ENCODE results near the gene BTG1.
A peak's percentile ranks its signal among the peaks of the same experiment; 100 is the strongest.
"Not testable (repeated sequence)": the region's sequence is repeated elsewhere in the genome, so short reads cannot be mapped to it uniquely, and the experiment has no call there.

BTG1 gene

GRCh38 chr12:92147491-92147890, 1.8 kb upstream of the BTG1 start:
- no peak for DNase-seq

- DNase-seq, result no peak
Measured at GRCh38 chr12:92146497-92147224, 1.0 kb upstream of the BTG1 start.

- no peak for DNase-seq
Measured at GRCh38 chr12:92145481-92145730, 240 bp downstream of the BTG1 start.

GRCh38 chr12:92144631-92145480, 790 bp downstream of the BTG1 start:
- peak; percentile 64 for DNase-seq

- peak; percentile 87 for DNase-seq
Measured at GRCh38 chr12:92143686-92144630, 1.7 kb downstream of the BTG1 start.

GRCh38 chr12:92143258-92143657, 2.4 kb downstream of the BTG1 start:
- DNase-seq, result no peak

GRCh38 chr12:92142251-92142926, 3.3 kb downstream of the BTG1 start:
- no peak for DNase-seq

- DNase-seq, result peak; percentile 59
Measured at GRCh38 chr12:92141591-92142121, 4.0 kb downstream of the BTG1 start.

GRCh38 chr12:92140896-92141536, 4.6 kb downstream of the BTG1 start:
- DNase-seq, result no peak

GRCh38 chr12:92140156-92140555, 5.5 kb downstream of the BTG1 start:
- no peak for DNase-seq

GRCh38 chr12:92139634-92140150, 6.0 kb downstream of the BTG1 start:
- DNase-seq, result peak; percentile 31

- no peak for DNase-seq
Measured at GRCh38 chr12:92138626-92139025, 7.0 kb downstream of the BTG1 start.

GRCh38 chr12:92138144-92138543, 7.5 kb downstream of the BTG1 start:
- DNase-seq, result no peak

GRCh38 chr12:92136965-92137721, 8.5 kb downstream of the BTG1 start:
- DNase-seq, result peak; percentile 86

GRCh38 chr12:92136026-92136730, 9.5 kb downstream of the BTG1 start:
- DNase-seq, result no peak

GRCh38 chr12:92135541-92135940, 10.1 kb downstream of the BTG1 start:
- DNase-seq, result not testable (repeated sequence)

- DNase-seq, result peak; percentile 87
Measured at GRCh38 chr12:92134638-92135274, 10.9 kb downstream of the BTG1 start.

- peak; percentile 39 for DNase-seq
Measured at GRCh38 chr12:92133795-92134637, 11.6 kb downstream of the BTG1 start.

- no peak for DNase-seq
Measured at GRCh38 chr12:92133171-92133570, 12.5 kb downstream of the BTG1 start.

Data from activated CD4-positive, alpha-beta T cell treated with anti-CD3 and anti-CD28 coated beads, Interleukin-10, Interleukin-2, amounts not matched to agents 100 ng/mL and 50 ng/mL, durations not matched to agents 16 hours and 8 hours (primary cell).